HG02588 (cell line): ENCODE measurements around the gene DENND2A.
"Not testable (repeated sequence)": the region's sequence is repeated elsewhere in the genome, so short reads cannot be mapped to it uniquely, and the experiment has no call there.

Experiments
- ATAC-seq: cut with Tn5 transposase; IDR thresholded peaks from one replicate; pipeline ENCODE4 v1.9.1; 2021; ENCODE audit warnings: mild to moderate bottlenecking, moderate library complexity; ENCODE audit not compliant: unreplicated experiment

DENND2A gene

DNA sequence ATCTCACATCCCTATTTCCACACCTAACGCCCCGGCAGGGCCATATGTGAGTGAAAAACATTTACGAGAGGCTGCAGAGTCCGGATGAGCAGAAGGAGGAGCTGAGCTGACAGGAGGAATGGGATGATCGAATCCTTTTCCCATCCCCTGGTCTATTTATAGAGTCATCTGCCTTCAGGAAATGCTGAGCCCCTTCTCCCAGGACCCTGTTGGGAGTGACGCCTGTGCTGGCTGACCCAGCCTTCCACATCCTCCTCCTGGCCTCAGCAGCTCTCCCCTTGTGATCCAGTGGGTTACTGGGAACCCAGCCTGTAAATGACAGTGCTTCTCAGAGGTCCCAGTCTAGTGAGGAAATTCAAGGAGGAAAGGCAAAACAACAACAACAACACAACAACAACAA is 16.6 kb downstream of the DENND2A start:
- no peak for ATAC-seq

DNA sequence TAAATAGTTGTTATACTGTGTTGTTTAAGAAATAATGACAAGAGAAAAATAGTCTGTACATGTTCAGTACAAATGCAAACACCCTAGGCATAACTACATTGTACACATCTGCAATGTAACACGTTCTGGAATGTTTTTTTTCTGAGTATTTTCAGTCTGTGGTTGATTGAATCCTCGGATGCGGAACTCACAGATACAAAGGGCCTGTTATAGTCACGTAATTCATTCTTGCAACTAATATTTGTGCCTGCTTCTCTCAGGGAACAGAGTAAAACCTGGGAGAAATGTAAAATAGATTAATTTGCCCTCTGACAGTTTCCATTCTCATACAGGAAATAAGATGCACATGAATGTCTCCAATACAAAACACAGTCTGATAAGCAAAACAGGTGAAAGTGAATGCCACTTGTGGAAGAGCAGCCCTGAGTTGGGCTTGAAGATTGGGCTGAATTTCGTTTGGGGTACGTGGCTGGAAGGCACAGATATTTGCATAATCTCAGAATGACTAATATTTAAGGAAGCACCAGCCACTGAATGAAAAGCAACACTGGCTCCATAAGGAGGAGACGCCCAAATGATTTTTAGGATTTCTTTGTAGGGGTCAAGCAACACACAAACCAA is 19.1 kb downstream of the DENND2A start:
- ATAC-seq = no peak

DNA sequence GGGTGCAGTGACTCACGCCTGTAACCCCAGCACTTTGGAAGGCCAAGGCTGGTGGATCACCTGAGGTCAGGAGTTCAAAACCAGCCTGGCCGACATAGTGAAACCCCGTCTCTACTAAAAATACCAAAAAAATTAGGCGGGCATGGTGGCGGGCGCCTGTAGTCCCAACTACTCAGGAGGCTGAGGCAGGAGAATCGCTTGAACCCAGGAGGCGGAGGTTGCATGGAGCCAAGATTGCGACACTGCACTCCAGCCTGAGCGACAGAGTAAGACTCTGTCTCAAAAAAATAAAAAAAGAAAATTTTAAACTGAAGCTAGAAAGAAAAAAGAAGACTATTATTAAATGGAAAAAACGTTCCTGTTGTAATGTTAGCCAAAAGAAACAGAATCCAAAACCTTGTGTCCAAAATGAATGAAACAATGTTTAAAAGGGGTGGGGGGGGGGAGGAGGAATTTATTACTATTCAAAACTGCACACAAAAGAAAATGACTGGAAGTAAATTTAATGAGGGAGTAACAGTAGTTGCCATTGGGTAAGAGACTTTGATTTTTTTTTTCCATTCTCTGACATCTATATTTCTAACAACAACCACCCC is 20.6 kb downstream of the DENND2A start:
- not testable (repeated sequence) for ATAC-seq

DNA sequence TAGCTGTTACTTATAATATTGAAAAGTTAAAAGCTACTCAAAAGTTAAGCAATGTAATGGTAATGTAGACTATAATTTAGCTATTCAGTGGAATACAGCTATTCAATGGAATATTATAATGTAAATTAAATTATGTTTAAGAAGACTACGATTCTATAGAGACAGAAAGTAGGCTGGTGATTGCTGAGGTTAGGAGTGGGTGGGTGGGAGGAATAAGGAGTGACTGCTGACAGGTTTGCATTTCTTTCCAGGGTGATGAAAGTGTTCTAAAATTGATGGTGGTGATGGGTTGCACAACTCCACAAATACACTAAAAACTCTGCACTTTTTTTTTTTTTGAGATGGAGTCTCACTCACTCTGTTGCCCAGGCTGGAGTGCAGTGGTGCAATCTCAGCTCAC is 21.4 kb downstream of the DENND2A start:
- no peak for ATAC-seq

DNA sequence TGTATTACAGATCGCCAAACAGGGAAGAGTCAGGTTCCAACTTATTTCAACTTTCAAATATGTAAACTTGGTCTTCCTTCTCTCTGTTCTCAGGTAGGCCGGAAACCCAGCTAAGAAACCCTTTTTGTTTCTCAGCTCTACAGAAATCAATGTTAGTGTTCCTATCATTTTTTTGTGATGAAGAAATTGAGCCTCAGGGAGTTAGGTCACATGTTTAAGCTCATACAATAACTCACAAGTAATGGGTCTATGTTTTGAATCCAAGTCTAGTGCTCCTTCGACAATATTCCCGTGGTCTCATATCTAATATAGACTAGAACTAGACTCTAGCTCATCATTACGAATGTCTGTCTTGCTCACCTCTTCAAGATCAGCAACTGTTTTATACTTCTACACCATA is 22.3 kb downstream of the DENND2A start:
- ATAC-seq = no peak

DNA sequence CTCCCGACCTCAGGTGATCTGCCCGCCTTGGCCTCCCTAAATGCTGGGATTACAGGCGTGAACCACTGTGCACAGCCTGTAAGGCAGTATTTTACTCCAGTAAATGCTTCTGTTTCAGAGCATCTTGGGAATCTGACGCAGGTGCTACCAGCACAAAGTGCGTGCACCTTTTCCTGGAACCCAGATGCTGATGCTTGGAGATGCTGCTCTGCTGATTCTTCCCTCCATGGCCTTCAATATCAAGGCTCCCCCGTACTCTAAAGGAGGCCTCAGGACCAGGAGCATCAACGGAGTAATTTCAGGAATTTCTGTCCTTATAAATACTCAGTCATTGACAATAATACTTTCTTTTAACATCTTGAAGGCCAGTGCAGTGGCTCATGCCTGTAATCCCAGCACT is 23.5 kb downstream of the DENND2A start:
- no peak for ATAC-seq

DNA sequence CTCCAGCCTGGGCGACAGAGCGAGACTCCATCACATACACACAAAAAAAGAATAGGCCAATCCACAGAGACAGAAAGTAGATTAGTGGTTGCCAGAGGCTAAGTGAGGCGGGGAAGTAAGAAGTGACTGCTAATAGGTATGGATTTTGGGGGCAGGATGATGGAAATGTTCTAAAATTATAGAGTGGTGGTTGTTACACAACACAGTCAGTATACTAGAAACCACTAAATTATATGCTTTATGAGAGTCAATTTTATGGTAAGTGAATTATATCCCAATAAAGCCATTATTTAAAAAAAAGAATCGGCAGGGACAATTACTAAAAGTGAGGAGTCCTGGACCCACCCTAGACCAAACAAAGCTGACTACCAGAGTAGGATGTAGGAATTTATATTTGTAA is 24.3 kb downstream of the DENND2A start:
- ATAC-seq = no peak

DNA sequence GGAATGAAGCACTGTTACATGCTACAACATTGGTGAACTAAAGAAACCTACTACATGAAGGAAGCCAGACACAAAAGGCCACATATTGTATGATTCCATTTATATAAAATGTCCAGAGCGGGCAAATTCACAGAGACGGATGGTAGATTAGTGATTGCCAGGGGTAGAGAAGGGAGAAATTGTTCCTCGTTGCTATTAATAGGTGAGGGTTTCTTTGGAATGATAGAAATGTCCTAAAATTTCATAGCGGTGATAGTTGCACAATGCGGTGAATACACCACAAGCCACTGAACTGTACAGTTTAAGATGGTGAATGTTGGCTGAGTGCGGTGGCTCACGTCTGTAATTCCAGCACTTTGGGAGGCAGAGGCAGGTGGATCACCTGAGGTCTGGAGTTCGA is 29.0 kb downstream of the DENND2A start:
- ATAC-seq = no peak

DNA sequence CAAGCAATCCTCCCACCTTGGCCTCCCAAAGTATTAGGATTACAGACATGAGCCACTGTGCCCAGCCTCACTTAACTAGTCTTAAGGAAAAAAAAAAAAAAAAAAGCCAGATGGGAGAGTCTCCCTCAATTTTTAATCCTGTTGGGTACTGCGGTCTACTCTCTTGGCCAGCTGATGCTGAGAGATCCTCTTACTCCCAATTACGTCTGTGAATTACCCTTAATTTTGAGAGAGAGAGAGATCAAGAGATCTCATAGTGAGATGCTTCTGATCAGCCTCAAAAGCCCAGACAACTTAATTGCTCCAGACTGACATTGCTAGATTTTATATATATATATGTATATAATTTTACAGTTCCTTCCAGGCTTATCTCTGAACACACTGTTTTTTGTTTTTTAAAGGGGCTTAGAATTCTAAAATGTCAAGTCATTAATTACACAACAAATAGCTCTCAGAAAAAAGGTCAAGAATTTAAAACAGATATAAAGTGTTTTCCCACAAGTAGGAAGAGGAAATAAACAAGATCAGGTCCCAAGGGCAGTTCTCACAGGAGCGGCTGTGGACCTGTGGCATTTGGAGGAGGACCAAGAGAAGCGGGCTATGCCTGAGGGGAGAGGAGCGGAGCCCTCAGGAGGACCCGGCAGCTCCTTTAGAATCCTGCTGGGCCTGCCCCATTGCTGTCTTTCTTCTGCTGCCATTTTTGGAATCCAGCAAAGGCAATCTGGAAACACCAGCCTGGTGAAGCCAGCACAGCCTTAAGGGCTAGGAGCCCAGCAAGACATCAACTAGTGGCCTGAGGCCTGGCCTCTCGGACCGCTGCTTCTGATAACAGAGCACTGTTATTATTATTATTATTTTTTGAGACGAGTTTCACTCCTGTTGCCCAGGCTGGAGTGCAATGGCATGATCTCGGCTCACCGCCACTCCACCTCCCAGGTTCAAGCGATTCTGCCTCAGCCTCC is 30.1 kb downstream of the DENND2A start:
- ATAC-seq = no peak

DNA sequence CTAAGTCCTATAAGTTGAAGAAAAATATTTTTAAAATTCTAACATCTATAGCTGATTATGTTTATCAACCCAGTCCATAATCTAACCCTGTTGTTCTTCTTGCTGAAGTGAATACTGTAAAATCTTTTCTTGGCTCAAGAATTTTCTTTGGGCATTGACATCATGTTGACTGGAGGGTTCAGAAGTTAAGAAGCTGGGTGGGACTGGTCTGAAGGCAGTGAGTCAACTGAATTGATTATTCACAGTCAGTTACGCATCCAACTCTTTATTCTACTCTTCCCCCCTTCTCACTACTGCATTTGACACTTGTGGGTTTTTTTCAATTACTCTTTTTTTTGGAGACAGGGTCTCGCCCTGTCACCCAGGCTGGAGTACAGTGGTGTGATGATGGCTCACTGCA is 31.0 kb downstream of the DENND2A start:
- ATAC-seq = no peak

DNA sequence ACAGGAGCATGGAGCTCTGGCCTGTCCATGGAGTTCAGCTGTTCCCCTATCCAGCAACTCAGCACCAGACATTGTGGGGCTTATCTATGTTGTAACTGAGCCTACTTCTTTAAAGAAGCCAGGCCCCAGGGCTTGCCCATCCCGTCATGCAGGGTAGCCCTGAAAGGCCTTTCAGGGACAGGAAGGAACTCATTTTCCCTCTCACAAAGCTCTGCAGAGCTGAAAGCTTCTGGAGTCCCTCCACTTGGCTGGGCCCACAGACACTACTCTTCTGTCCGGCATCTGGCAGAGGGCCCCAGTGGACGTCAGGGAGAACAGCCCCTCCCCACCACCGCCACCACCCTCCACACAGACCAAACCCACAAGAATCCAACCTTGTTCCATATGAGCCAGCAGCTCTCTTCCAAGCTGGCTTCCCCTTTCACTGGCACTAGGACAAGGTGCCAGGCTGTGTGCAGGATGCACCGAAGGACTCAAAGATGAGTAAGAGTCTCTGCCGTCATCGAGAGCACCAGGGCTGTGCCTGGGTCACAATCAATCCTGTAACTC is 33.1 kb downstream of the DENND2A start:
- ATAC-seq = no peak

DNA sequence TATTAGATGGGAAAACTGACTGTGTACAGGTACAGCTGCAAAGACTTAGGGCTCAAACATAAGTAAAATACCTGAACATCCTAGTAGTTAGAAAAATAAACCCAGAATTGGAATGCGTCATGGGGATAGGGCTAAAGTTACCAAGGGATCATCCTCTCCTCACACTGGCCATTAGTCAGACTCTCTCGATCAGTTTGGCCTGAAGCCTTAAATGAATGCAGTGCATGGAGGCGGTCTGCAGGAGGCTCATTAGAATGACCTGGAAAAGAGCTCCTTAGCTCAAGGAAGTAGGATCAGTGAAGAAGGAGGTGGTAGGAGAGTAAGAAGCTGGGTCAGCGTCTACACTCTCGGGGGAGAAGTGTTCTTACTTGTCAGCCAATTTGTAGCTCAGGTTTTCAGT is 35.3 kb downstream of the DENND2A start:
- ATAC-seq = no peak

DNA sequence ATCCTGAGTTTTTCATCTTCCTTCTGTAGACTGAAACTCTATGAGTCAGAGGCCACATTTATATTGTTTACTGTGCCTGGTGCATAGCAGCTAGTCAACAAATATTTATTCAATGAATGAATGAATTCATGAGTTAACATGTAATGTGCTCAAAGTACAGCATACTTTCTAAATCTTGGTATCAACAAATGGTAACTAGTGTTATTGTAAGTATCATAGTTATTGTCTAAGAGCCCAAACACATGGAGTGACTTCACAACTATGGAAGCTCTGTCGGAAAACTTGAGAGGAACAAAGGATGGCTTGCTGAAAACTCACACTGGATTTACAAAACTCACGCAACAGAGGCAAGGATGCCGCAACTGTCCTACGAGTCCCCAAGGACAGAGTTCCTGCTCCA is 35.9 kb downstream of the DENND2A start:
- no peak for ATAC-seq

DNA sequence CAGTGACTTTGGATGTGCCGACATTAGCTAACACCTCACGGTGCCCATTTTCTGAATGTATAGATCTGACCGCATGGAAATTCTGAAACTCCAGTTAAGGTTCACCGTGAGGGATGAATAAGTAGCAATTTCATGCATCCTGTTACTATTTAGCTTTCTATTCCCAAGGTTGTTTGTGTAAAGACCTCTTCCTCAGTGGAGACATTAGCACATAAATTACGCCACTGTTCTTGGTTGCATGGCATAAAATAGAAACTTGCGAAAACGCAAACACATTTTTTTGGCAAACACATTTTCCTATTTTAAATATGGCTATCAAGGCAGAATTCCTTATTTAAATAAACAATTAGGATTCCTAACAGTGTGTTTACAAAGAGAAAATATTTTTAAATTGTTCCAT is 36.5 kb downstream of the DENND2A start:
- ATAC-seq = no peak

DNA sequence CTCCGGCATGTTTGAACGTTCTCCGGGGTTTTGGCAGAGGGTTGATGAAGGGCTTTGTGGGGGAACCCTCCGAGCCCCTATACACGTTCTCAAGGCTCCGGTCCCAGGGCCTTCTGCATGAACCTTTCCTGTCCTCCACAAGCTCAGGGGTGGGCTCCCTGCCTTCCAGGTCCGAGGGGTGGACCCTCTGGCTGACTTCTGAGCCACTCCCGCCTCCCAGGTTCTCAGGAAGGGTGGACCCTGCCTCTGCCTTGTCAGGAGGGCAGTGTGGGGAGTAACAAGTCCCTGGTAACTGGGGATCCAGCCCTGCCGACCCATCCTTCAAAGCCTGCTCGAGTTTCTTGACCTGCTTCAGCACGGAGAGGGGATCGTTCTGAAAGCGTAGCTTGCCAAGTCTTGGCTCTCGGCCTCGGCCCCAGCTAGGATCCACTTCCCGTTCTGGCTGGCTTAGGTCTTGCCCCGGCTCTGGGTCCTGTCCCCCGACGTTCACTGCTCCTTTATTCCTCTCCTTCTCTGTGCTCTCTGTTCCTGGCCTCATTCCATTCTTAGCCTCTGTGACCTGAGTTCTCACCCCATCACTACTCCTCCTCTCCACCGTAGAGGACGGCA is 38.9 kb downstream of the DENND2A start:
- ATAC-seq = no peak

DNA sequence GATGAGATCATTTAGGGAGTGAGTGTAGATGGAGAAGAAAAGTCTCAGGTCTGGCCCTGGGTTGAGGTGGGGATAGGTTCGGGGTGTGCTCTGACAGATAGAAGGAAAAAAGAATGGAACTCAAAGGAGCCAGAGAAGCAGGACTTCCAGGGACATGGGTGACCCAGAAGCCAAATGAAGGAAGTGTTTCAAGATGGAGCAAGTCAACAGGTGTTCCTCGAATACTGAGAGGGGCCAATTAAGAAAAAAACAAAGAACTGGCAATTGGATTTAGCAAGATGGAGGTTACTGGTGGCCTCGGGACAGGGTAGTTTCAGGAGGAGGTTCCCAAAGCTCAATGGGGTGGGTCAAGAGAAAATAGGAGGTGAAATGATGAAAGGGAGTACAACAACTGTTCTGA is 40.3 kb downstream of the DENND2A start:
- no peak for ATAC-seq

DNA sequence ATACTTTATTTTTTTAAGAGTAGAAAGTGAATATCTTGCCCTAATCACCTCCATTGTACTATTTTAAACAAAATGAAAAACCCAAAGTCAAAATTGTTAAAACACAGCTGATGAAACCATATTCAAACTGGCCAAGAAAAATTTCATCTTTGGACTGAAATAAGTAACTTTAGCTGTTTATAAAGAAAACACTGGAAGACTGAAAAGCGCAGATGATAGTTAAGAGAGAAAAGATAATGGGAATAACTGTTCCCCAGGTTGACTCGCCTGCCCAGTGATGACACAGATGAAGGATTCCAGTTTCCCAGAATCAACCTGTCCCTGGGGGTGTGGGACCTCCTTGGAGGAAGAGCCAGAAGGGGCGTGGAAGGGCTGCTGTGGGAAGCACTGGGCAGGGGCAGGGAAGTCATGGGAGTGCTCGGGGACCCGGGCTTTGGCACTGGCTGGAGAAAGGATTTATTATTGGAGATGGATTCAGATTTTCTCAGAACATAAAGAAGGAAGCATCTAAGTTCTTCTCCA is 43.1 kb downstream of the DENND2A start:
- ATAC-seq = no peak

DNA sequence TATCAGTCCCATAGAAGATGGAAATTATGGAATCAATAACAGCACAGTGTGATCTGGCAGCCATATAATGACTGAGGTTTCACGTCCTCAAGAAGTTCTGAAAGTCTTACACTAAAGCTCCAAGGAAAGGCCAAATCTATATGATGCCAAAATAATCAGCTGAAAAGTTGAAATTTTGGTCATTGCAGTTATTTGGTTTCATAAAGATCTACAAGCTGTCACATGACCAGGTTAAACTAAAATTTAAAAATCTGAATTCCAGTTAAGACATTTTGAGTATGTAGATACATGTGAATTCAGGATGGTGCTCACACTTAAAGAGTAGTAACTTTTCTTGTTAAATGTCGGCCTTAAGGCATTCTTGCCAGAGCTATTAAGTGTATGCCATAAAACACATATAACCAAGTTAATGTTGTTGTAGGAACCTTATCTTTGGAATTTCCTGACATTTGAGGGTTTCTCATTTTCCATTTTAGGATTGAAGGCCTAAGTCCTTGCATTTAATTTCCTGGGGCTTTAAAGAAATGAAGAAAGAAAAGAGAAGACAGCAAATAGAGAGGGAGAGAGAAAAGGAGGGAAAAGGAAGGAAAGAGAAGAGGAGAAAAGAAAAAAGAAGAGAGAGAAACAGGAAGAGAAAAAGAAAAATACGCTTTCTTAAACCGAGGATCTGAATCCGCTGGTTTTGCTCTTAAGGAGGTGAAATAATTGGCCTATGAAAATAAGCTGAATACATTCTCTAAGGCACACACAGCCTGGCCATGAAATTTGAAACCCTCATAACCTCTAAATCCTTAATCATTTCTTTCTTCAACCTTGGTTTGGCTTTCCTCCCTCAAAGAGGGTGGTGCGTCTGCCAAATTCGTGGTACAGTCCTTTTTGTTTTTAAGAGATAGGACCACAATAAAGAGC is 43.8 kb downstream of the DENND2A start:
- ATAC-seq = no peak

DNA sequence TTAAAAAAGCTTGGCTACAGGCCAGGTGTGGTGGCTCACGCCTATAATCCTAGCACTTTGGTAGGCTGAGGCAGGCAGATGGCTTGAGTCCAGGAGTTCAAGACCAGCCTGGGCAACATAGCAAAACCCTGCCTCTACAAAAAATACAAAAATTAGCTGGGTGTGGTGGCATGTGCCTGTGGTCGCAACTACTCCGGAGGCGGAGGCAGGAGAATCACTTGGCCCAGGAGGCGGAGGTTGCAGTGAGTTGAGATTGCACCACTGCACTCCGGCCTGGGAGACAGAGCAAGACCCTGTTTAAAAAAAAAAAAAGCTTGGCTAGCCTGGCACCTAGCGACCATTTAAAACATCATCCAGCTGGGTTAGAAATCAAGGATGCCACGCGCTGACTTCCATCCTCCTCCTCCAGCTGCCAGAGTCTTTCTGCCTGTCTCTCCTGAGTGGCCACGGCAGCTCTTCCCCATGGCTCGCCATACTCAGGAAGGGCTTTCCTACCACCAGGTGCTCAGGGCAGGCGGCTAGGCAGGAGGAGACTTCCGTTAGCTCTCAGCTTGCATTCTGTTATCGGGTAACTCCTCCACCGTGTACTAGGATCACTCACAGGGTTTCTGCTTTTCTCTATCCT is 45.0 kb downstream of the DENND2A start:
- no peak for ATAC-seq
